SU-DHL-6 (cell line): ENCODE results near the gene TACC3.

ENCODE experiments used
- H2AFZ ChIP-seq: fragments of 200-600 bp; sonication (generic); 2 replicates; pipeline ENCODE4 v1.6.1; 2014; ENCODE audit warnings: low read depth, mild to moderate bottlenecking, moderate library complexity, mixed read lengths, antibody characterized with exemption, low read length; ENCODE audit not compliant: severe bottlenecking
- H3F3A ChIP-seq: fragments of 200-600 bp; shearing (Covaris generic); 2 replicates; pipeline ENCODE4 v1.6.0; 2016; ENCODE audit warnings: antibody characterized with exemption, mild to moderate bottlenecking; ENCODE audit not compliant: insufficient read depth
- H3K27ac ChIP-seq: fragments of 200-600 bp; sonication (generic); 2 replicates; pipeline ENCODE4 v1.5.1; 2016; ENCODE audit warnings: low read depth, mild to moderate bottlenecking, low read length, moderate library complexity, mixed read lengths
- H3K27me3 ChIP-seq: fragments of 200-600 bp; sonication (generic), shearing (Covaris generic); 2 replicates; pipeline ENCODE4 v1.6.0; 2014; ENCODE audit warnings: mild to moderate bottlenecking, low read length
- H3K36me3 ChIP-seq: fragments of 200-600 bp; sonication (generic); 2 replicates; pipeline ENCODE4 v1.6.1; 2014; ENCODE audit warnings: mild to moderate bottlenecking, low read length, mixed read lengths
- H3K4me2 ChIP-seq: fragments of 300-600, 200-600 bp; shearing (Covaris generic), sonication (generic); 2 replicates; pipeline ENCODE4 v1.6.0; 2014; ENCODE audit warnings: low read length, low read depth, mild to moderate bottlenecking; ENCODE audit not compliant: poor library complexity, severe bottlenecking
- H3K4me3 ChIP-seq: fragments of 200-600 bp; sonication (generic); 2 replicates; pipeline ENCODE4 v1.5.1; 2014; ENCODE audit warnings: antibody characterized with exemption, low read length, mild to moderate bottlenecking, mixed read lengths; ENCODE audit not compliant: insufficient read depth, poor library complexity, severe bottlenecking
- H3K79me2 ChIP-seq: fragments of 200-600 bp; sonication (generic); 2 replicates; pipeline ENCODE4 v1.6.1; 2014; ENCODE audit warnings: mild to moderate bottlenecking, low read length, moderate library complexity; ENCODE audit not compliant: insufficient read depth
- H3K9ac ChIP-seq: fragments of 200-600 bp; sonication (generic); 2 replicates; pipeline ENCODE4 v1.7.0; 2014; ENCODE audit warnings: mild to moderate bottlenecking, low read length
- H3K9me2 ChIP-seq: fragments of 200-600 bp; sonication (generic); replicated peaks from 2 replicates; pipeline ENCODE4 v1.6.1; 2014; ENCODE audit warnings: low read length; ENCODE audit not compliant: insufficient read depth
- H3K9me3 ChIP-seq: fragments of 200-600 bp; sonication (generic); 2 replicates; pipeline ENCODE4 v1.6.1; 2014; ENCODE audit warnings: low read length, mixed read lengths; ENCODE audit not compliant: insufficient read depth
- H4K20me1 ChIP-seq: fragments of 200-600 bp; sonication (generic); 2 replicates; pipeline ENCODE4 v1.6.1; 2014; ENCODE audit warnings: low read depth, mild to moderate bottlenecking, antibody characterized with exemption, low read length, moderate library complexity, mixed read lengths
- CTCF ChIP-seq: fragments of 200-600 bp; sonication (generic); IDR thresholded peaks from one replicate; pipeline ENCODE4 v1.5.1; 2017; ENCODE audit warnings: antibody characterized with exemption, mild to moderate bottlenecking, low read length, moderate library complexity; ENCODE audit not compliant: insufficient read depth, poor library complexity, severe bottlenecking
- EZH2phosphoT487 ChIP-seq: fragments of 200-600 bp; sonication (generic), shearing (Covaris generic); conservative IDR thresholded peaks from 2 replicates; pipeline ENCODE4 v1.6.1; 2018; ENCODE audit warnings: mild to moderate bottlenecking, antibody characterized with exemption, low read length, moderate library complexity, mixed read lengths

Gene TACC3

GRCh38 chr4:1731180-1731579, 9.9 kb downstream of the TACC3 start:
- Histone ChIP-seq H3K27ac (no peak overlapping the region), H2AFZ (no peak overlapping the region), H3K9me3 (no peaks in the 10 kb centered on the region), H3K4me2 (no peak overlapping the region), H3K36me3 (peaks cover 59% of the 10 kb centered on the region), H3K27me3 (no peaks in the 10 kb centered on the region), H3K4me3 (no peak overlapping the region), H3K9me2 (no peaks in the 10 kb centered on the region), H3K9ac (no peak overlapping the region), H3K79me2 (peaks cover 62% of the 10 kb centered on the region), H4K20me1 (peaks cover 14% of the 10 kb centered on the region; the same call in 1 of the 2 replicates), H3F3A (no peaks in the 10 kb centered on the region)
- TF ChIP-seq EZH2phosphoT487 (no peak), CTCF (no peak)

DNA sequence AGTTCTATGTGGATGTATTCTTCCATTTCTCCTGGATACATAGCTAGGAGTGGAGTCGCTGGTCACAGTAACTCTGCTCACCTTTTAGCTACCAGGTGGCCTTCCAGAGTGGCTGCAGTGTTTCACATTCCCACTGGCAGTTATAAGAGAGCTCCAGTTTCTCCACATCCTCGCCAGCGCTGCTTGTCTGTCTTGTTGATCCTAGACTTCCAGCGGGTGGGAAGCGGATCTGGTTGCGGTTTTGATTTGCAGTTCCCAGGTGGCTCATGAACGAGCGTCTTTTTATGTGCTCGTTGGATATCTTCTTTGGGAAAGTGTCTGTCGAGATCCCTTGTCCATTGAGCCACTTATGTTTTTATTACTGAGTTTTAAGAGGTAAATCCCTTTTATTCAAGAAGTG, 11.6 kb downstream of the TACC3 start:
- Histone ChIP-seq H2AFZ (no peak overlapping the region), H3K36me3 (peaks cover 68% of the 10 kb centered on the region), H3K9me3 (peaks cover 7% of the 10 kb centered on the region; the same call in 1 of the 2 replicates), H3K9ac (no peak overlapping the region), H3K27me3 (no peaks in the 10 kb centered on the region), H3K9me2 (no peaks in the 10 kb centered on the region), H3F3A (no peaks in the 10 kb centered on the region), H3K4me2 (no peak overlapping the region), H3K79me2 (peaks cover 44% of the 10 kb centered on the region), H4K20me1 (peaks cover 11% of the 10 kb centered on the region; the same call in 1 of the 2 replicates), H3K27ac (no peak overlapping the region), H3K4me3 (no peak overlapping the region)
- TF ChIP-seq EZH2phosphoT487: no peak
- no peak for TF ChIP-seq CTCF

DNA sequence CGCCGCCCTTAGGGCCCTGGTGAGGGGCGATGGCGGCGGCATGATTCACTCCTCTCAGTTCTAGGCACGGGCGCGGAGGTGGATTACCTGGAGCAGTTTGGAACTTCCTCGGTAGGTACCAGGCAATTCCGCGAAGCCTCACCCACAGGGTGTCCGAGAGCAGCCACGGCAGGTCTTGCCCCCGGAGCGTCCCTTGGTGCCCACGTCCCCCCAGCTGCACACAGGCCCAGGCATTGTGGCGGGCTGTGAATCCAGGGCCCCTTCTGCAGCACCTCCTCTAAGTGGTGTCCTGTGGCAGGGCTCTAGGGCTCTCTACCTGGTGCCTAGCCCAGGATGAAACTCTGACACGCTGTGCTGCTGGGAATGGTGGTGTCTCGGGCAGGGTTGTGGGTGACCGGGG, 13.9 kb downstream of the TACC3 start:
- peaks cover 8% of the 10 kb centered on the region; the same call in 1 of the 2 replicates for H3K9me3 ChIP-seq
- no peak overlapping the region for H2AFZ ChIP-seq

More for the DNA sequence above, 13.9 kb downstream of the TACC3 start:
- H3K9ac ChIP-seq: no peak overlapping the region
- no peaks in the 10 kb centered on the region for H3K9me2 ChIP-seq
- no peaks in the 10 kb centered on the region for H3F3A ChIP-seq
- TF ChIP-seq EZH2phosphoT487 (no peak), CTCF (no peak)
- H3K79me2 ChIP-seq: peaks cover 22% of the 10 kb centered on the region; the same call in 1 of the 2 replicates
- H3K4me3 ChIP-seq: no peak overlapping the region
- H4K20me1 ChIP-seq: peaks cover 3% of the 10 kb centered on the region; the same call in 1 of the 2 replicates
- H3K4me2 ChIP-seq: no peak overlapping the region
- no peak overlapping the region for H3K27ac ChIP-seq
- H3K36me3 ChIP-seq: peaks cover 66% of the 10 kb centered on the region
- no peaks in the 10 kb centered on the region for H3K27me3 ChIP-seq
